Omental fat pad (tissue), 4 donors: ENCODE results near the gene ZFP90. TPM values are rescaled to one million over a fixed set of nuclear protein-coding genes. Genes with fewer than 3 reads are reported as not detected.

ENCODE experiments used
- ATAC-seq: fragments of 150-250 bp; one replicate; pipeline ENCODE4 v1.9.1; 2016; ENCODE audit warnings: mild to moderate bottlenecking, moderate library complexity; ENCODE audit not compliant: low FRiP score
- DNase-seq: peaks from one replicate; pipeline ENCODE4 v3.0.0-alpha.2; 2019; ENCODE audit warnings: low spot score
- total RNA-seq, 4 donors: library from RNA; depleted of rRNA; stranded (reverse); fragments of >200 nt; gene quantifications; one replicate each; pipeline ENCODE4 v1.1.0, GENCODE V29; 2016
- TF ChIP-seq, protein P1 (sequence below), 3 donors: fragments of 450-650 bp; IDR thresholded peaks; one replicate each; pipeline ENCODE4 v1.5.1; 2016 to 2017; ENCODE audit warnings: antibody characterized with exemption in 3 of 3, mild to moderate bottlenecking in 3 of 3, moderate library complexity in 2 of 3

Gene ZFP90
- total RNA-seq, 4 donors from 2014 or later, result 12.8 to 44.1 (median 18.3) TPM

DNA sequence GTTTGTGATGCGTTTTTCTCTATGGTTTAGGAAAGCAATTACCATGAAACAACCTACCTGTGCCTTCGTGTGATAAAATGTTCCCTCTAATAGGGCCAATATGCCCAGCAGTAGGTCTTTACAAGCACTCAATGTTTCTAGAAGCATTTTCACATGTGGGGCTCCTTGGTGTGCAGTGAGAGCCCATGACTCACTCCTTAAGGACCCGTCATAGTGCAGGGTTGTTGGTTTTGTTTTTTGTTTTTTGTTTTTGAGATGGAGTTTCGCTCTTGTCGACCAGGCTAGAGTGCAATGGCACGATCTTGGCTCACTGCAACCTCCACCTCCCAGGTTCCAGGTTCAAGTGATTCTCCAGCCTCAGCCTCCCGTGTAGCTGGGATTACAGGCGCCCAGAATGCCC lies 31.1 kb upstream of the ZFP90 start:
- no peak for DNase-seq
- TF ChIP-seq, protein P1, sequence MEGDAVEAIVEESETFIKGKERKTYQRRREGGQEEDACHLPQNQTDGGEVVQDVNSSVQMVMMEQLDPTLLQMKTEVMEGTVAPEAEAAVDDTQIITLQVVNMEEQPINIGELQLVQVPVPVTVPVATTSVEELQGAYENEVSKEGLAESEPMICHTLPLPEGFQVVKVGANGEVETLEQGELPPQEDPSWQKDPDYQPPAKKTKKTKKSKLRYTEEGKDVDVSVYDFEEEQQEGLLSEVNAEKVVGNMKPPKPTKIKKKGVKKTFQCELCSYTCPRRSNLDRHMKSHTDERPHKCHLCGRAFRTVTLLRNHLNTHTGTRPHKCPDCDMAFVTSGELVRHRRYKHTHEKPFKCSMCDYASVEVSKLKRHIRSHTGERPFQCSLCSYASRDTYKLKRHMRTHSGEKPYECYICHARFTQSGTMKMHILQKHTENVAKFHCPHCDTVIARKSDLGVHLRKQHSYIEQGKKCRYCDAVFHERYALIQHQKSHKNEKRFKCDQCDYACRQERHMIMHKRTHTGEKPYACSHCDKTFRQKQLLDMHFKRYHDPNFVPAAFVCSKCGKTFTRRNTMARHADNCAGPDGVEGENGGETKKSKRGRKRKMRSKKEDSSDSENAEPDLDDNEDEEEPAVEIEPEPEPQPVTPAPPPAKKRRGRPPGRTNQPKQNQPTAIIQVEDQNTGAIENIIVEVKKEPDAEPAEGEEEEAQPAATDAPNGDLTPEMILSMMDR (IDR thresholded peaks at IDR 0.05), result no peak
- ATAC-seq, result no peak

DNA sequence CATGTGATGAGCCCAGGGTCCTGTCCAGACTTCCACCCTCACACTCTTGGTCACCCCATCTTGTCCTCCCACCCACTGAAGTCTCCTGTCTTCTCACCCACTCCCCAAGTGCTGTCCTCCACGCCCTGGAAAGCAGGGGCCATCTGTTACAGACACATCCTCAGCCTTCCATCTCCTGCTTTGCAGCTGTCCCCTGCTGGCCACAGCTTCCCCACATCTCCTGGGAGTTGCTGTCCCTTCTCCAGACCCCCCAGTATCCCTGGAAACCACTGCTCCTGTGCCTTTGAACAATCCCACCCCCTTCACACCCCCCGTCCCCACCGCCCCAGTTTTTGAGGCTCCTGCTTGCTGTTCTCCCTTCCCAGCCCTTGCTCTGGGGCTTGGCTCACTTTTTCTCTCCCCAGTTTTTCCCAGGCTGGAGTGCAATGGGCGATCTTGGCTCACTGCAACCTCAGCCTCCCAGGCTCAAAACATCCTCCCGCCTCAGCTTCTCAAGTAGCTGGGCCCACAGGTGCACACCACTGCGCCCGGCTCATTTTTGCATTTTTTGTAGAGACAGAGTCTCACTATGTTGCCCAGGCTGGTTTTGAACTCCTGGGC lies 30.4 kb upstream of the ZFP90 start:
- TF ChIP-seq, protein P1 (IDR thresholded peaks at IDR 0.05), result no peak
- DNase-seq (no peak), ATAC-seq (no peak)

DNA sequence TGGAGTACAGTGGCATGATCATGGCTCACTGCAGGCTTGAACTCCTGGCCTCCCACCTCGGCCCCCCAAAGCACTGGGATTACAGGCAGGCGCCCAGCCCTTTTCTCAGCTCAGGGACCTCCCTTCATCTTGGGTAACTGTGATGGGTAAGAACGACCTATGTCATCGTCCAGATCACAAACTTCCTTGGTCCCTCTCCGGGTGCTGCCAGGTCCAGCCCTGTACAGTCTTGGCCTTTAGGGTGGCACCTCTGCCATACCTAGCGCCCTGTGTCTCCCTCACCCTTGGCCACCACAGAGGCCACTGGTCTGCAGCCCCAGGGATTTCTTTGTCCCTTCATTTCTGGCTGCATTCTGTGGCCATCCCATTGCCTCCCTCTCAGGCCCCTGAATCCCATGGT lies 29.7 kb upstream of the ZFP90 start:
- DNase-seq, result no peak
- no peak for ATAC-seq
- TF ChIP-seq, protein P1 (IDR thresholded peaks at IDR 0.05), result no peak

DNA sequence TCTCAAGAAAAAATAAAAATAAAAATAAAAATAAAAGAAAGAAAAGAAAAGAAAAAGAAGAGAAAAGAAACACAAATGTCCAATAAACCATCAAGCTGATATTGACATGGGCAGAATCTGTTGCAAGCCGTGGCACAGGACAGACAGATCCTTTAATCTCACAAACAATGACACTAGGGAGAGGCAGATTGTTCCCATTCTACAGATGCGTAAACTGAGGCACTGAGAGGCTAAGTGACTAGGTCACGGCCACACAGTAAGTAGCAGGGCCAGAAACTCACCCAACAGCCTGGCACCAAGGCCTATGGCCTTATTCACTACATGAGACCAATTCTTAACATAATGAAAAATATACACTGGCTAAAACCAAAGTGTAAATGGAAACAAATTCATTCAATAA lies 28.3 kb upstream of the ZFP90 start:
- DNase-seq (no peak), ATAC-seq (no peak)
- TF ChIP-seq, protein P1 (IDR thresholded peaks at IDR 0.05), result no peak

DNA sequence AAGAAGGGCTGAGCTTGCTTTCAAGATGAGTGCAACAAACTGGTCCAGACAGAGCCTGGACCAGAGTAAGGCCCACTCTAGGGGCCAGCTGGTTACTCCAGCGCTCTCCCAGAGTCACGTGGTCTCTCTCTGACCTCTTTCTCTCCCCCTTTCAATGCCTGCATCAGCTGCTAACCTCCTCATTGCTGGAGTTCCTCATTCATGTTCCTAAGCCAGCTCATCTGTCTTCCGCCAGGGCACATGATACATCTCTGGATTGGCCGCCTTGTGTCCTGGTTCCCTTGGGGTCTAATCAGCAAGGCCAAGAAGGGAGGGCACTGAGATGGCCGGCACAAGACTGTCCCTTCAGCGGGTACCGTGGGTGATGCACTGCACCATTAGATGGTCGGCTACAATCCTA lies 26.9 kb upstream of the ZFP90 start:
- ATAC-seq (no peak), DNase-seq (no peak)
- TF ChIP-seq, protein P1 (IDR thresholded peaks at IDR 0.05), result no peak

DNA sequence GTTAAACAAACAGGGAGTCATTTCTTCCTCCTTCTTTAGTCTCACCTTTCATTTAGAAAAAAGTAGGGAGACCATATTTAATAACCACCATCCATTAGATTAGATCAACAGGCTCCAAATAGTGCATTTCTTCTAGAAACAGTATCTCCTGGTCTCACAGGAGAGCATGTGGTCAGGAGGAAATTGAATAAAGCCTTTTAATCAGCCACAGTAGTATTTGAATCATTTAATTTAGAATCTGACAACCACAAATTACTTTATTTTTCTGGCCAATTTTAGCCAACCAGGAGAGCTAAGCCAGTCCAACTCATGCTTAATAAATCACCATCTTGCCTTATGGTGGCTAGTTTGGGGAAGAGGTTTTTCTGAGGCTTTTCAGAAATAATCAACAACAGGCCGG lies 26.3 kb upstream of the ZFP90 start:
- no peak for DNase-seq
- ATAC-seq, result no peak
- TF ChIP-seq, protein P1 (IDR thresholded peaks at IDR 0.05), result no peak

DNA sequence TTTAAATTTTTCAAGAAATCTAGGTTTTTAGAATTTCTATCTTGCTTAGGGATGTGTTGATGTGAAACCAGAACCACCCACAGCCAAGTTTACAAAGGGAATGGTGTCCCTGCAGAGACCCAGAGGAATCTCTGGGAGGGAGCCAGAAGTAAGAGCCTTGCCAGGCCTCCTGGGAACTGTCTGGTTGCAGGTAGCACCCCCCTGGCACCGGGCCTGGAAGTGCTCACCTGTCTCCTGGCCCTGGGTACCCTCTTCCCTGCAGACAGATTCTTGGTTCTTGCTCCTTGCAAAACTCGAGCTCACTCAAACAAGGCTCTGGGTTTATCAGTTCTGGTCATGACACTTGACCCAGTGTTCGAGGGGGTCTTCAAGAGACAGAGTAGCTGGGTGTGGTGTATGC lies 24.6 kb upstream of the ZFP90 start:
- ATAC-seq, result no peak
- no peak for DNase-seq
- TF ChIP-seq, protein P1 (IDR thresholded peaks at IDR 0.05), result no peak
